ENCODE data around the gene UBE2L3.

The UBE2L3 gene

DNA sequence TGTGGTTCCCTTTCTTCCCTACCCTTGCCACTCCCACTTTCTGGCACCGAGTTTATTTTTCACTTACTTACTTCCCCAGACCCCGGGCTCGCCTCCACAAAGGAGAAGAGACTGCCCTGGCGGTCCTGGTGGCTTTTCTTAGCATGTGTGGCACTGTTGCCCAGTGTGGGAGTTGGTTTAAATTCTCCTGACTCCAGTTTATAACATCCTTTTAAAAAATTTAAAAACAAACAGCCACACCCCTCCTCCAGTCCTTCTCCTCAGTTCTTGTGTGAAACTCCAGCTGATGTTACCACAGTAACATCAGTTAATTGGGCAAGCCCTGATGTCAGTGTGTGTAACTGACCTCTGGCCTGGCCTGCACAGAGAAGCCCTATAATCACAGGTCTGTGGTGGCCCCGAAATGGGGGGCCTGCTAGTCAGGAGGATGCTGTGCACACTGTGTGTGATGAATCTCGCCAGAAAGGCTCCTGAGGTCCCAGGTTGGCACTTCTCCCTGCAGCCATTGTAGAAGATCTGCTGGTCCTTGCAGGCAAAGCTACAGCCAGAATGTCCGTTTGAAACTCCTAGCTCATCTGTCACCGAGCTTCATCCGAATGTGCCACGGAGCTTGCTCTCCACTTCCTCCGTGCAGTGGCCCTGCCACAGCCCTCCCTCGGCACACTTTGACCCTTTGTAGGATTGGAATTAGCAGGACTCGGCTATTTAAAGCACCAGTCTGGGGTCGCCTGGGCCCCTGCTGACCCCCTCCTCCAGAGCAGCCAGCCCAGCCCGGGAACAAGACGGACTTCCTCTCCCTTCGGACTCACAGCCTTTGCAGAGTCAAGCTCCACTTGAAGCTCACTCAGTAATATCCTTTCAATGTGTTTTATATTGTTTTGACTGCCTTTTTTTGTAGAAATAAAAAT is 54.8 kb downstream of the UBE2L3 start:
- no peak for TF ChIP-seq CTCF (IDR thresholded peaks at IDR 0.05; ENCODE audit: low read depth, low read length)
- no peak overlapping the region for H3K4me3 ChIP-seq (ENCODE audit: low read depth, low read length)

DNA sequence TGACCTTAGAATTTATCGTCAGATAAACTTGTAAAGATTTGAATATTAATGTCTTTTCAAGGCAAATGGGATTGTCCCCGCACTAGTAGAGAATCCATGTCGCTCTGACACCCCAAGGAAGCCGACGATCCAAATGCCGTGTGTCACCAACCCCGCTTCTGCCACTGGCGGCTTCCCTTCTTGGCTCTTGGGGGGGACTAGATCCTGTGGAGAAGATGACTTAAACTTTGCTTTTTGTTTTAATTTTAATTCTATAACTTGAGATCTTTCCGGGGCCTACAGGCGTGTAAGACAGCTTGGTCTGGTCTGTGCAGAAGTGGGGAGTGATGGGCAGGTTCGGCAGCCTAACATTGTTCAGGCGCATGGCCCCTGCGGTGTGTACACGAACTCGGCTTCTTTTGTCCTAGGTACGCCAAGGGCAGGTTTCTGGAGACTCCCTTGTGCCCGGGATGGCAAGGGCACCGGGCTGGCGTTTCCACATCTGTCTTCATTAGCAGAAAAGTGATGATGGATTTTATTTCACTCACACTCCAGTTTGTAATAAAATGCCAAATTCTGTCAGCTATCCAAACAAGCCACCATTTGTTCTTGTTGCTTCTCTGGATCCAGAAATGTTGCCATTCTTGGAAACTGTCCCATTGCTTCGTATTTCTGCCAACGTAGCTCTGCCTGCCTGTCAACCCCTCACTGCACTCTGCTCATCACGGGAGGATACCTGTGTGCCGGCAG is 55.6 kb downstream of the UBE2L3 start:
- H3K4me3 ChIP-seq (ENCODE audit: low read depth, low read length), result no peak overlapping the region
- TF ChIP-seq CTCF (IDR thresholded peaks at IDR 0.05; ENCODE audit: low read depth, low read length), result no peak

- TF ChIP-seq CTCF (IDR thresholded peaks at IDR 0.05; ENCODE audit: low read depth, low read length), result no peak
- no peak overlapping the region for H3K4me3 ChIP-seq (ENCODE audit: low read depth, low read length)
These were observed 56.1 kb downstream of the UBE2L3 start for GRCh38 chr22:21623648-21623970.

GRCh38 chr22:21624120-21624879 is 56.8 kb downstream of the UBE2L3 start:
- peak; percentile 60 for TF ChIP-seq CTCF (IDR thresholded peaks at IDR 0.05; ENCODE audit: low read depth, low read length)
- H3K4me3 ChIP-seq (ENCODE audit: low read depth, low read length), result no peak overlapping the region

- H3K4me3 ChIP-seq (ENCODE audit: low read depth, low read length), result no peak overlapping the region
- TF ChIP-seq CTCF (IDR thresholded peaks at IDR 0.05; ENCODE audit: low read depth, low read length), result no peak
These were observed 57.6 kb downstream of the UBE2L3 start for GRCh38 chr22:21624880-21625791.

DNA sequence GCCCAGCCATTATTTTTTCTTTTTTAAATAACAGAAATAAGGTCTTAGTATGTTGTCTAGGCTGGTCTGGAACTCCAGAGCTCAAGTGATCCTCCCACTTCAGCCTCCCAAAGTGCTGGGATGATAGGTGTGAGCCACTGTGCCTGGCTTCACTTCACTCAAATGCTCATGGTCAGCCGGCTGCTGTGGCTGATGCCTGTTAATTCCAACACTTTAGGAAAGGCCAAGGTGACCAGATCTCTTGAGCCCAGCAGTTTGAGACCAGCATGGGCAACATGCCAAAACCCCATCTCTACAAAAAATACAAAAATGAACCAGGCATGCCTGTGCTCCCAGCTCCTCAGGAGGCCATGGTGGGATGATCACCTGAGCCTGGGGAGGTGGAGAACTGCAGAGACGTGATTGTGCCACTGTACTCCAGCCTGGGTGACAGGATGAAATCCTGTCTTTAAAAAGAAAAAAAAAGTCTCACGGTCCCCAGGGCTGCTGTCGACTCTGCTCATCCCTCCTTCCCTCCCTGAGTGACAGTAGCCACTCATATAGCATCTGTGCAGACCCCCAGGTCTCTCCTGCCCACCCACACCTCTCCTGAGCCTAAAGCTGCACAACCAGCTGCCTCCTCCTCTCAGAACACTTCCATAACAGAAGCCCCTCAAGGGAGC is 58.7 kb downstream of the UBE2L3 start:
- H3K4me3 ChIP-seq (ENCODE audit: low read depth, low read length), result no peak overlapping the region
- no peak for TF ChIP-seq CTCF (IDR thresholded peaks at IDR 0.05; ENCODE audit: low read depth, low read length)

All from WI38 (cell line).